HEK293 (cell line): ENCODE data around the gene RFTN1.

Experiments
- SCRT2 ChIP-seq: fragments of 450-650 bp; formaldehyde crosslinking; IDR thresholded peaks from 2 replicates; pipeline ENCODE4 v1.5.1; 2016; ENCODE audit warnings: missing biosample characterization, missing genetic modification characterization
- ZNF146 ChIP-seq: fragments of 450-650 bp; formaldehyde crosslinking; IDR thresholded peaks from 2 replicates; pipeline ENCODE4 v1.5.1; 2016; ENCODE audit warnings: missing biosample characterization, missing genetic modification characterization
- ZNF274 ChIP-seq, 2 experiments: fragments of 200-500 bp in 1 of 2; fragments of 450-650 bp in 1 of 2; sonication (Bioruptor generic) in 1 of 2; formaldehyde crosslinking in 1 of 2; IDR thresholded peaks; 2 replicates each; pipeline versions ENCODE4 v1.5.1 to v1.6.1; 2014 to 2016; ENCODE audit warnings: borderline replicate concordance in 1 of 2, inconsistent platforms in 1 of 2, low read length in 1 of 2, missing biosample characterization in 1 of 2, missing genetic modification characterization in 1 of 2
- ZNF664 ChIP-seq: fragments of 450-650 bp; formaldehyde crosslinking; IDR thresholded peaks from 2 replicates; pipeline ENCODE4 v1.5.1; 2016; ENCODE audit warnings: missing biosample characterization, missing genetic modification characterization
- TF ChIP-seq, protein P1 (sequence below): fragments of 450-650 bp; formaldehyde crosslinking; IDR thresholded peaks from 2 replicates; pipeline ENCODE4 v1.5.1; 2016; ENCODE audit warnings: missing biosample characterization, missing genetic modification characterization
- TF ChIP-seq, protein P2 (sequence below): fragments of 450-650 bp; formaldehyde crosslinking; IDR thresholded peaks from 2 replicates; pipeline ENCODE4 v1.5.1; 2016; ENCODE audit warnings: missing biosample characterization, missing genetic modification characterization
- TF ChIP-seq, protein P3 (sequence below): fragments of 450-650 bp; formaldehyde crosslinking; IDR thresholded peaks from 2 replicates; pipeline ENCODE4 v1.5.1; 2016; ENCODE audit warnings: missing biosample characterization, missing genetic modification characterization

DNA sequence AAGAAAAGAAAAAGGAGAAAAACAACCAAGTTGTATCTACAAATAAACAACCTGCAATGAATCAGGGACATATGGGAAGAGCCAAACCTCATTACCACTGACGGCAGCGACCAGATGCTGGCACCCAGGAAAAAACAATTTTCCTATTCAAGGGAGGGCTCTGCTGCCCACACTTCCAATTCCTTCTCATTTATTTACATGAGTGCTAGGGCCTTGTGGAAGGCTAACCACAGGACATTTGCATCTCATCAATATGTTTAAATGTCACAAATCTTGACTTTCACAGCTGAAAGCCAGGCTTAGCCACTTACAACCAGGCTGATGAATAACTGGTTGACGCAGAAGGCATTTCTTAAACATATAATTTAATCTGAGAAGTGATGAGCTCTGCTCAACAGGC lies 36.0 kb downstream of the RFTN1 start:
- TF ChIP-seq ZNF146 (tag by site-specific recombination) (no peak), ZNF664 (tag by site-specific recombination) (no peak), SCRT2 (tag by site-specific recombination) (no peak), ZNF274 (IDR thresholded peaks at IDR 0.05; ENCODE audit: low read length) (no peak), ZNF274 (tag by site-specific recombination; IDR thresholded peaks at IDR 0.05; ENCODE audit: borderline replicate concordance) (no peak)
- TF ChIP-seq, protein P1, sequence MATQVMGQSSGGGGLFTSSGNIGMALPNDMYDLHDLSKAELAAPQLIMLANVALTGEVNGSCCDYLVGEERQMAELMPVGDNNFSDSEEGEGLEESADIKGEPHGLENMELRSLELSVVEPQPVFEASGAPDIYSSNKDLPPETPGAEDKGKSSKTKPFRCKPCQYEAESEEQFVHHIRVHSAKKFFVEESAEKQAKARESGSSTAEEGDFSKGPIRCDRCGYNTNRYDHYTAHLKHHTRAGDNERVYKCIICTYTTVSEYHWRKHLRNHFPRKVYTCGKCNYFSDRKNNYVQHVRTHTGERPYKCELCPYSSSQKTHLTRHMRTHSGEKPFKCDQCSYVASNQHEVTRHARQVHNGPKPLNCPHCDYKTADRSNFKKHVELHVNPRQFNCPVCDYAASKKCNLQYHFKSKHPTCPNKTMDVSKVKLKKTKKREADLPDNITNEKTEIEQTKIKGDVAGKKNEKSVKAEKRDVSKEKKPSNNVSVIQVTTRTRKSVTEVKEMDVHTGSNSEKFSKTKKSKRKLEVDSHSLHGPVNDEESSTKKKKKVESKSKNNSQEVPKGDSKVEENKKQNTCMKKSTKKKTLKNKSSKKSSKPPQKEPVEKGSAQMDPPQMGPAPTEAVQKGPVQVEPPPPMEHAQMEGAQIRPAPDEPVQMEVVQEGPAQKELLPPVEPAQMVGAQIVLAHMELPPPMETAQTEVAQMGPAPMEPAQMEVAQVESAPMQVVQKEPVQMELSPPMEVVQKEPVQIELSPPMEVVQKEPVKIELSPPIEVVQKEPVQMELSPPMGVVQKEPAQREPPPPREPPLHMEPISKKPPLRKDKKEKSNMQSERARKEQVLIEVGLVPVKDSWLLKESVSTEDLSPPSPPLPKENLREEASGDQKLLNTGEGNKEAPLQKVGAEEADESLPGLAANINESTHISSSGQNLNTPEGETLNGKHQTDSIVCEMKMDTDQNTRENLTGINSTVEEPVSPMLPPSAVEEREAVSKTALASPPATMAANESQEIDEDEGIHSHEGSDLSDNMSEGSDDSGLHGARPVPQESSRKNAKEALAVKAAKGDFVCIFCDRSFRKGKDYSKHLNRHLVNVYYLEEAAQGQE (tag by site-specific recombination): no peak
- TF ChIP-seq, protein P2, sequence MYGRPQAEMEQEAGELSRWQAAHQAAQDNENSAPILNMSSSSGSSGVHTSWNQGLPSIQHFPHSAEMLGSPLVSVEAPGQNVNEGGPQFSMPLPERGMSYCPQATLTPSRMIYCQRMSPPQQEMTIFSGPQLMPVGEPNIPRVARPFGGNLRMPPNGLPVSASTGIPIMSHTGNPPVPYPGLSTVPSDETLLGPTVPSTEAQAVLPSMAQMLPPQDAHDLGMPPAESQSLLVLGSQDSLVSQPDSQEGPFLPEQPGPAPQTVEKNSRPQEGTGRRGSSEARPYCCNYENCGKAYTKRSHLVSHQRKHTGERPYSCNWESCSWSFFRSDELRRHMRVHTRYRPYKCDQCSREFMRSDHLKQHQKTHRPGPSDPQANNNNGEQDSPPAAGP (tag by site-specific recombination): no peak
- TF ChIP-seq, protein P3, sequence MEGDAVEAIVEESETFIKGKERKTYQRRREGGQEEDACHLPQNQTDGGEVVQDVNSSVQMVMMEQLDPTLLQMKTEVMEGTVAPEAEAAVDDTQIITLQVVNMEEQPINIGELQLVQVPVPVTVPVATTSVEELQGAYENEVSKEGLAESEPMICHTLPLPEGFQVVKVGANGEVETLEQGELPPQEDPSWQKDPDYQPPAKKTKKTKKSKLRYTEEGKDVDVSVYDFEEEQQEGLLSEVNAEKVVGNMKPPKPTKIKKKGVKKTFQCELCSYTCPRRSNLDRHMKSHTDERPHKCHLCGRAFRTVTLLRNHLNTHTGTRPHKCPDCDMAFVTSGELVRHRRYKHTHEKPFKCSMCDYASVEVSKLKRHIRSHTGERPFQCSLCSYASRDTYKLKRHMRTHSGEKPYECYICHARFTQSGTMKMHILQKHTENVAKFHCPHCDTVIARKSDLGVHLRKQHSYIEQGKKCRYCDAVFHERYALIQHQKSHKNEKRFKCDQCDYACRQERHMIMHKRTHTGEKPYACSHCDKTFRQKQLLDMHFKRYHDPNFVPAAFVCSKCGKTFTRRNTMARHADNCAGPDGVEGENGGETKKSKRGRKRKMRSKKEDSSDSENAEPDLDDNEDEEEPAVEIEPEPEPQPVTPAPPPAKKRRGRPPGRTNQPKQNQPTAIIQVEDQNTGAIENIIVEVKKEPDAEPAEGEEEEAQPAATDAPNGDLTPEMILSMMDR: no peak
